Gastrocnemius medialis (tissue), 4 donors: ENCODE measurements around the gene ALK. TPM values are rescaled to one million over a fixed set of nuclear protein-coding genes. Genes with fewer than 3 reads are reported as not detected.
A peak's percentile ranks its signal among the peaks of the same experiment; 100 is the strongest.

Experiments used
- ATAC-seq, 2 donors: fragments of 150-250 bp; one replicate each; pipeline ENCODE4 v1.9.1; 2016
- DNase-seq, 2 donors: peaks; one replicate each; pipeline ENCODE4 v3.0.0-alpha.2; 2019
- H3K27ac ChIP-seq, 4 donors: fragments of 200-600 bp; sonication (generic); 1 replicate in 1 of 4; 2 replicates in 3 of 4; pipeline ENCODE4 v1.5.1; 2016 to 2018; ENCODE audit warnings: mild to moderate bottlenecking in 2 of 4, moderate library complexity in 1 of 4
- H3K27me3 ChIP-seq, 3 donors: fragments of 200-600 bp; sonication (generic) in 2 of 3; 1 replicate in 1 of 3; 2 replicates in 2 of 3; pipeline versions ENCODE4 v1.5.1 to v1.6.0; 2016 to 2019; ENCODE audit warnings: mild to moderate bottlenecking in 1 of 3, moderate library complexity in 1 of 3
- H3K36me3 ChIP-seq, 2 donors: fragments of 200-600 bp; sonication (generic) in 1 of 2; one replicate each; pipeline ENCODE4 v1.5.1; 2017 to 2018
- H3K4me1 ChIP-seq, 2 donors: fragments of 200-600 bp; sonication (generic) in 1 of 2; one replicate each; pipeline ENCODE4 v1.5.1; 2016 to 2017; ENCODE audit warnings: mild to moderate bottlenecking in 2 of 2
- H3K4me3 ChIP-seq, 4 donors: fragments of 200-600 bp; sonication (generic) in 3 of 4; 1 replicate in 1 of 4; 2 replicates in 3 of 4; pipeline ENCODE4 v1.5.1; 2016 to 2019; ENCODE audit warnings: mild to moderate bottlenecking in 2 of 4
- H3K9me3 ChIP-seq, 3 donors: fragments of 200-600 bp; sonication (generic) in 2 of 3; 1 replicate in 1 of 3; 2 replicates in 2 of 3; pipeline ENCODE4 v1.5.1; 2016 to 2019
- POLR2A ChIP-seq, 2 donors: fragments of 450-650 bp; IDR thresholded peaks; one replicate each; pipeline ENCODE4 v1.6.1; 2017; ENCODE audit warnings: antibody characterized with exemption in 2 of 2, mild to moderate bottlenecking in 2 of 2, moderate library complexity in 2 of 2
- in situ Hi-C, 4 donors: fragments of 200-750 bp; cut with MboI; loops; one replicate each; pipeline versions ENCODE4 v1.15.0 to v1.8.0; 2017; ENCODE audit warnings: low sequenced_read_pairs in 4 of 4
- intact Hi-C: fragments of 100-400 bp; cut with DNase I; formaldehyde crosslinking; loops from one replicate; pipeline ENCODE4 v1.15.1; 2023; ENCODE audit warnings: low total_unique reads
- total RNA-seq, 4 donors: library from RNA; depleted of rRNA; stranded (reverse); fragments of >200 nt; gene quantifications; one replicate each; pipeline versions ENCODE4 v1.1.0 to v1.2.3, GENCODE V29; 2016
- TF ChIP-seq, protein P1 (sequence below), 5 experiments: fragments of 450-650 bp in 3 of 5; fragments of 200-600 bp in 2 of 5; sonication (generic) in 2 of 5; IDR thresholded peaks in 4 of 5; conservative IDR thresholded peaks in 1 of 5; 1 replicate in 4 of 5; 2 replicates in 1 of 5; pipeline ENCODE4 v1.5.1; 2016 to 2019; ENCODE audit warnings: antibody characterized with exemption in 5 of 5, mild to moderate bottlenecking in 3 of 5, moderate library complexity in 3 of 5

The ALK gene
- total RNA-seq, 4 donors from 2014 or later, result not detected

- in situ Hi-C loops (no loop called here), intact Hi-C loops (no loop called here)
- Histone ChIP-seq H3K27ac (no peak overlapping the region), H3K4me3 (no peak overlapping the region), H3K27me3 (no peaks in the 10 kb centered on the region), H3K9me3 (no peaks in the 10 kb centered on the region), H3K4me1 (no peaks in the 10 kb centered on the region), H3K36me3 (no peaks in the 10 kb centered on the region)
- DNase-seq, result no peak
- no peak for TF ChIP-seq POLR2A (IDR thresholded peaks at IDR 0.05)
- no peak for ATAC-seq
These were observed 218.1 kb downstream of the ALK start for GRCh38 chr2:29703336-29703735.

GRCh38 chr2:29702276-29702675 lies 219.1 kb downstream of the ALK start:
- H3K4me3 ChIP-seq, result no peak overlapping the region
- no peaks in the 10 kb centered on the region for H3K36me3 ChIP-seq
- ATAC-seq, result no peak
- no peak for TF ChIP-seq POLR2A (IDR thresholded peaks at IDR 0.05)
- TF ChIP-seq, protein P1, sequence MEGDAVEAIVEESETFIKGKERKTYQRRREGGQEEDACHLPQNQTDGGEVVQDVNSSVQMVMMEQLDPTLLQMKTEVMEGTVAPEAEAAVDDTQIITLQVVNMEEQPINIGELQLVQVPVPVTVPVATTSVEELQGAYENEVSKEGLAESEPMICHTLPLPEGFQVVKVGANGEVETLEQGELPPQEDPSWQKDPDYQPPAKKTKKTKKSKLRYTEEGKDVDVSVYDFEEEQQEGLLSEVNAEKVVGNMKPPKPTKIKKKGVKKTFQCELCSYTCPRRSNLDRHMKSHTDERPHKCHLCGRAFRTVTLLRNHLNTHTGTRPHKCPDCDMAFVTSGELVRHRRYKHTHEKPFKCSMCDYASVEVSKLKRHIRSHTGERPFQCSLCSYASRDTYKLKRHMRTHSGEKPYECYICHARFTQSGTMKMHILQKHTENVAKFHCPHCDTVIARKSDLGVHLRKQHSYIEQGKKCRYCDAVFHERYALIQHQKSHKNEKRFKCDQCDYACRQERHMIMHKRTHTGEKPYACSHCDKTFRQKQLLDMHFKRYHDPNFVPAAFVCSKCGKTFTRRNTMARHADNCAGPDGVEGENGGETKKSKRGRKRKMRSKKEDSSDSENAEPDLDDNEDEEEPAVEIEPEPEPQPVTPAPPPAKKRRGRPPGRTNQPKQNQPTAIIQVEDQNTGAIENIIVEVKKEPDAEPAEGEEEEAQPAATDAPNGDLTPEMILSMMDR (IDR thresholded peaks at IDR 0.05 in 4 of 5, conservative IDR thresholded peaks at IDR 0.05 in 1 of 5), result no peak
- H3K4me1 ChIP-seq, result no peaks in the 10 kb centered on the region
- no peaks in the 10 kb centered on the region for H3K9me3 ChIP-seq
- in situ Hi-C loops (no loop called here), intact Hi-C loops (no loop called here)
- H3K27ac ChIP-seq, result no peak overlapping the region
- H3K27me3 ChIP-seq, result no peaks in the 10 kb centered on the region
- no peak for DNase-seq

GRCh38 chr2:29700560-29700959 lies 220.8 kb downstream of the ALK start:
- ATAC-seq (no peak), DNase-seq (no peak)
- no peaks in the 10 kb centered on the region for H3K4me1 ChIP-seq
- no peak for TF ChIP-seq POLR2A (IDR thresholded peaks at IDR 0.05)
- TF ChIP-seq, protein P1 (IDR thresholded peaks at IDR 0.05 in 4 of 5, conservative IDR thresholded peaks at IDR 0.05 in 1 of 5), result no peak
- H3K36me3 ChIP-seq, result no peaks in the 10 kb centered on the region
- no peak overlapping the region for H3K4me3 ChIP-seq
- intact Hi-C loops (no loop called here), in situ Hi-C loops (no loop called here)
- no peaks in the 10 kb centered on the region for H3K27me3 ChIP-seq
- H3K9me3 ChIP-seq, result no peaks in the 10 kb centered on the region
- H3K27ac ChIP-seq, result no peak overlapping the region

- H3K4me1 ChIP-seq, result no peaks in the 10 kb centered on the region
- no peaks in the 10 kb centered on the region for H3K27me3 ChIP-seq
- intact Hi-C loops, result no loop called here
- H3K4me3 ChIP-seq, result no peak overlapping the region
- no peak for ATAC-seq
- no peaks in the 10 kb centered on the region for H3K36me3 ChIP-seq
- no peak overlapping the region for H3K27ac ChIP-seq
- in situ Hi-C loops, result no loop called here
- no peak for TF ChIP-seq POLR2A (IDR thresholded peaks at IDR 0.05)
- TF ChIP-seq, protein P1 (IDR thresholded peaks at IDR 0.05 in 4 of 5, conservative IDR thresholded peaks at IDR 0.05 in 1 of 5), result no peak
- no peaks in the 10 kb centered on the region for H3K9me3 ChIP-seq
- no peak for DNase-seq
These were observed 222.3 kb downstream of the ALK start for GRCh38 chr2:29699045-29699444.

DNA sequence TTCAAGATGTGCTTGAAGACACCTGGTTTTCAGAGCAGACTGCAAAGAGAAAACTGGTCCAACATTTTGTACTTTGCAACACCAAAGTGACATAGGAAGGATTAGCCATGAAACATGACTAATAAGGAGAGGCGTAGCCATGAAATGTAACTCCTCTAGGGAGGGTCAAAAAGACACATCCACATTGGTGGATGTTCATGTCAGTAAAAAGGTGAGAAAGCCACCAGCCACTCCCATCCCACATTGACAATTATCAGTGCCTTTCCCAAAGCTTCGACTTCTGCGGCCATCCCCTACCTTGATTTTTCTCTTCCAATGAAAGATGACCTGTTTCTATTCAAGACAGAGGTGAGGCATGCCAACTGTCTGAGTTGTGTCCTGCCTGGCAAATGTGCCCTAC lies 223.2 kb downstream of the ALK start:
- Histone ChIP-seq H3K4me1 (no peaks in the 10 kb centered on the region), H3K9me3 (no peaks in the 10 kb centered on the region), H3K27ac (no peak overlapping the region), H3K27me3 (no peaks in the 10 kb centered on the region), H3K36me3 (no peaks in the 10 kb centered on the region), H3K4me3 (no peak overlapping the region)
- no peak for TF ChIP-seq POLR2A (IDR thresholded peaks at IDR 0.05)
- TF ChIP-seq, protein P1 (IDR thresholded peaks at IDR 0.05 in 4 of 5, conservative IDR thresholded peaks at IDR 0.05 in 1 of 5), result no peak
- in situ Hi-C loops (no loop called here), intact Hi-C loops (no loop called here)
- DNase-seq (no peak), ATAC-seq (peak in 1 of 2 donors; percentile 19)
